H9 (cell line): ENCODE results near the gene ADARB2. TPM values are rescaled to one million over a fixed set of nuclear protein-coding genes. Genes with fewer than 3 reads are reported as not detected.
A peak's percentile ranks its signal among the peaks of the same experiment; 100 is the strongest.

Experiments
- DNase-seq: peaks from one replicate; pipeline ENCODE4 v3.0.0-alpha.2; 2017
- H2AFZ ChIP-seq: one replicate; pipeline ENCODE4 v1.6.1; 2013; ENCODE audit warnings: mild to moderate bottlenecking, low read length, control low read depth, moderate library complexity
- H2AK5ac ChIP-seq: 2 replicates; pipeline ENCODE4 v1.6.1; 2013; ENCODE audit warnings: low read length, control low read depth, mixed read lengths; ENCODE audit not compliant: insufficient read length
- H2BK120ac ChIP-seq: one replicate; pipeline ENCODE4 v1.6.1; 2013; ENCODE audit warnings: low read depth, mild to moderate bottlenecking, low read length, control low read depth, inconsistent platforms; ENCODE audit not compliant: poor library complexity, severe bottlenecking
- H2BK12ac ChIP-seq: 2 replicates; pipeline ENCODE4 v1.6.1; 2013; ENCODE audit warnings: low read length, control low read depth, mixed read lengths, low read depth; ENCODE audit not compliant: insufficient read length
- H2BK15ac ChIP-seq: 2 replicates; pipeline ENCODE4 v1.6.1; 2013; ENCODE audit warnings: low read depth, low read length, control low read depth
- H2BK20ac ChIP-seq: one replicate; pipeline ENCODE4 v1.6.1; 2013; ENCODE audit warnings: low read depth, mild to moderate bottlenecking, low read length, control low read depth, inconsistent platforms; ENCODE audit not compliant: poor library complexity, severe bottlenecking
- H2BK5ac ChIP-seq: 2 replicates; pipeline ENCODE4 v1.6.1; 2013; ENCODE audit warnings: low read length, control low read depth, mixed read lengths; ENCODE audit not compliant: insufficient read length
- H3K14ac ChIP-seq: 2 replicates; pipeline ENCODE4 v1.6.1; 2013; ENCODE audit warnings: low read length, control low read depth; ENCODE audit not compliant: insufficient read depth
- H3K18ac ChIP-seq: 2 replicates; pipeline ENCODE4 v1.6.1; 2013; ENCODE audit warnings: low read depth, mild to moderate bottlenecking, mixed read lengths, low read length, control low read depth; ENCODE audit not compliant: insufficient read length
- H3K23ac ChIP-seq: 2 replicates; pipeline ENCODE4 v1.6.1; 2013; ENCODE audit warnings: low read length, control low read depth, mixed read lengths, low read depth; ENCODE audit not compliant: insufficient read length
- H3K23me2 ChIP-seq: 2 replicates; pipeline ENCODE4 v1.6.1; 2013; ENCODE audit warnings: low read depth, mild to moderate bottlenecking, mixed read lengths, low read length, control low read depth; ENCODE audit not compliant: insufficient read length, poor library complexity, severe bottlenecking
- H3K27ac ChIP-seq: 2 replicates; pipeline ENCODE4 v1.5.1; 2013; ENCODE audit warnings: low read length, control low read depth, mixed read lengths, low read depth; ENCODE audit not compliant: insufficient read length
- H3K27me3 ChIP-seq: 2 replicates; pipeline ENCODE4 v1.6.1; 2013; ENCODE audit warnings: low read length, control low read depth, inconsistent platforms; ENCODE audit not compliant: insufficient read depth
- H3K4ac ChIP-seq: 2 replicates; pipeline ENCODE4 v1.6.1; 2013; ENCODE audit warnings: low read depth, mild to moderate bottlenecking, control low read depth, inconsistent platforms, low read length, moderate library complexity
- H3K4me1 ChIP-seq: 2 replicates; pipeline ENCODE4 v1.6.1; 2013; ENCODE audit warnings: low read length, control low read depth, inconsistent platforms; ENCODE audit not compliant: insufficient read depth
- H3K4me2 ChIP-seq: 2 replicates; pipeline ENCODE4 v1.6.1; 2013; ENCODE audit warnings: low read length, control low read depth, mixed read lengths; ENCODE audit not compliant: insufficient read length, insufficient read depth
- H3K56ac ChIP-seq: 2 replicates; pipeline ENCODE4 v1.6.1; 2013; ENCODE audit warnings: low read depth, mild to moderate bottlenecking, mixed read lengths, low read length, control low read depth; ENCODE audit not compliant: insufficient read length
- H3K79me1 ChIP-seq: 2 replicates; pipeline ENCODE4 v1.6.1; 2013; ENCODE audit warnings: low read depth, mild to moderate bottlenecking, moderate library complexity, low read length, control low read depth, inconsistent platforms; ENCODE audit not compliant: insufficient read depth, poor library complexity, severe bottlenecking
- H3K79me2 ChIP-seq: 2 replicates; pipeline ENCODE4 v1.6.1; 2013; ENCODE audit warnings: low read length, control low read depth, inconsistent platforms; ENCODE audit not compliant: insufficient read depth
- H3K9ac ChIP-seq: 2 replicates; pipeline ENCODE4 v1.6.1; 2013; ENCODE audit warnings: low read length, control low read depth, mixed read lengths; ENCODE audit not compliant: insufficient read length; ENCODE audit errors: extremely low read depth
- H3K9me3 ChIP-seq: one replicate; pipeline ENCODE4 v1.6.1; 2013; ENCODE audit warnings: low read depth, low read length, inconsistent platforms; ENCODE audit not compliant: control insufficient read depth
- H3T11ph ChIP-seq: one replicate; pipeline ENCODE4 v1.6.1; 2013; ENCODE audit warnings: mild to moderate bottlenecking, low read length, control low read depth, inconsistent platforms
- H4K20me1 ChIP-seq: one replicate; pipeline ENCODE4 v1.6.1; 2013; ENCODE audit not compliant: control insufficient read depth, insufficient read length, insufficient read depth
- H4K5ac ChIP-seq: 2 replicates; pipeline ENCODE4 v1.6.1; 2013; ENCODE audit warnings: low read depth, mild to moderate bottlenecking, mixed read lengths, low read length, control low read depth; ENCODE audit not compliant: insufficient read length
- H4K8ac ChIP-seq: replicated peaks from 2 replicates; pipeline ENCODE4 v1.6.1; 2013; ENCODE audit warnings: low read length, control low read depth, mixed read lengths, low read depth; ENCODE audit not compliant: insufficient read length
- H4K91ac ChIP-seq: 2 replicates; pipeline ENCODE4 v1.6.1; 2013; ENCODE audit warnings: low read depth, mild to moderate bottlenecking, moderate library complexity, mixed read lengths, low read length, control low read depth; ENCODE audit not compliant: insufficient read length
- H3K27ac Mint-ChIP-seq, 3 experiments: 2 replicates in 2 of 3; 3 replicates in 1 of 3; pipeline ENCODE4 v1.8.0; 2020 to 2021; ENCODE audit warnings: mixed read lengths in 3 of 3, mild to moderate bottlenecking in 1 of 3, moderate library complexity in 1 of 3
- H3K27me3 Mint-ChIP-seq: 2 replicates; pipeline ENCODE4 v1.8.0; 2021; ENCODE audit warnings: low read depth, mild to moderate bottlenecking, moderate library complexity, mixed read lengths
- H3K36me3 Mint-ChIP-seq, 3 experiments: 2 replicates in 2 of 3; 3 replicates in 1 of 3; pipeline ENCODE4 v1.8.0; 2020 to 2021; ENCODE audit warnings: low read depth in 3 of 3, mixed read lengths in 3 of 3; ENCODE audit not compliant: insufficient read depth in 1 of 3
- H3K4me1 Mint-ChIP-seq, 2 experiments: 2 replicates each; pipeline ENCODE4 v1.8.0; 2020; ENCODE audit warnings: mixed read lengths in 2 of 2
- H3K4me3 Mint-ChIP-seq, 2 experiments: 2 replicates in 1 of 2; 3 replicates in 1 of 2; pipeline ENCODE4 v1.8.0; 2020 to 2021; ENCODE audit warnings: mild to moderate bottlenecking in 2 of 2, mixed read lengths in 2 of 2, moderate library complexity in 1 of 2
- H3K9me3 Mint-ChIP-seq, 2 experiments: 2 replicates in 1 of 2; 3 replicates in 1 of 2; pipeline ENCODE4 v1.8.0; 2020; ENCODE audit warnings: mild to moderate bottlenecking in 2 of 2, mixed read lengths in 2 of 2, moderate library complexity in 1 of 2
- WGBS: extraction: QIAGEN DNeasy Blood & Tissue Kit; methylation state at CpG from one replicate; pipeline ENCODE4 v1.1.7; 2013; ENCODE audit warnings: missing lambda C conversion rate, low lambda C conversion rate, mixed read lengths; ENCODE audit not compliant: insufficient read length; ENCODE audit errors: extremely low coverage; 5-methylcytosine and 5-hydroxymethylcytosine counted together
- total RNA-seq: library from RNA; stranded (reverse); gene quantifications from 2 replicates; pipeline ENCODE4 v1.2.1, GENCODE V29; 2021
- TF ChIP-seq, protein P1 (sequence below): fragments of 200-600 bp; sonication (generic); conservative IDR thresholded peaks from 3 replicates; pipeline ENCODE4 v1.8.0; 2021; ENCODE audit warnings: antibody characterized with exemption, mild to moderate bottlenecking

ADARB2 gene
- total RNA-seq, 1 experiment from 2014 or later, result 0.87 TPM

GRCh38 chr10:1142596-1142995 is 594.7 kb downstream of the ADARB2 start:
- Histone ChIP-seq H3K79me2 (no peaks in the 10 kb centered on the region), H3K9ac (no peak overlapping the region), H3K27ac (no peak overlapping the region), H3K56ac (no peak overlapping the region), H3K14ac (no peak overlapping the region), H3K23ac (no peak overlapping the region), H3K4me2 (no peak overlapping the region), H2BK5ac (no peak overlapping the region), H3K4me1 (no peaks in the 10 kb centered on the region), H3K9me3 (no peaks in the 10 kb centered on the region), H3K4ac (no peak overlapping the region), H3K23me2 (no peaks in the 10 kb centered on the region), H3K27me3 (no peaks in the 10 kb centered on the region), H2BK15ac (no peak overlapping the region), H2BK120ac (no peak overlapping the region), H4K91ac (no peak overlapping the region), H2AK5ac (no peak overlapping the region), H2BK12ac (no peak overlapping the region), H4K20me1 (no peaks in the 10 kb centered on the region), H4K8ac (no peak overlapping the region), H4K5ac (no peak overlapping the region), H3K79me1 (no peaks in the 10 kb centered on the region), H2BK20ac (no peak overlapping the region), H3K18ac (no peak overlapping the region), H2AFZ (no peak overlapping the region), H3T11ph (no peak overlapping the region)
- Mint-ChIP-seq H3K4me1 (peaks cover 4% of the 10 kb centered on the region in 2 experiments; a peak in 1 of 4 replicates), H3K9me3 (peaks cover 11 to 14% of the 10 kb centered on the region in 2 experiments; a peak in 4 of 5 replicates), H3K36me3 (peaks cover 0 to 9% (median 1%) of the 10 kb centered on the region in 3 experiments; a peak in 3 of 7 replicates), H3K4me3 (no peak overlapping the region), H3K27me3 (no peaks in the 10 kb centered on the region; the same call in 1 of the 2 replicates), H3K27ac (no peak overlapping the region; a peak in 1 of 7 replicates)
- DNase-seq, result no peak
- WGBS, result 100% methylated on average over 1 of the region's 3 CpGs
- TF ChIP-seq, protein P1, sequence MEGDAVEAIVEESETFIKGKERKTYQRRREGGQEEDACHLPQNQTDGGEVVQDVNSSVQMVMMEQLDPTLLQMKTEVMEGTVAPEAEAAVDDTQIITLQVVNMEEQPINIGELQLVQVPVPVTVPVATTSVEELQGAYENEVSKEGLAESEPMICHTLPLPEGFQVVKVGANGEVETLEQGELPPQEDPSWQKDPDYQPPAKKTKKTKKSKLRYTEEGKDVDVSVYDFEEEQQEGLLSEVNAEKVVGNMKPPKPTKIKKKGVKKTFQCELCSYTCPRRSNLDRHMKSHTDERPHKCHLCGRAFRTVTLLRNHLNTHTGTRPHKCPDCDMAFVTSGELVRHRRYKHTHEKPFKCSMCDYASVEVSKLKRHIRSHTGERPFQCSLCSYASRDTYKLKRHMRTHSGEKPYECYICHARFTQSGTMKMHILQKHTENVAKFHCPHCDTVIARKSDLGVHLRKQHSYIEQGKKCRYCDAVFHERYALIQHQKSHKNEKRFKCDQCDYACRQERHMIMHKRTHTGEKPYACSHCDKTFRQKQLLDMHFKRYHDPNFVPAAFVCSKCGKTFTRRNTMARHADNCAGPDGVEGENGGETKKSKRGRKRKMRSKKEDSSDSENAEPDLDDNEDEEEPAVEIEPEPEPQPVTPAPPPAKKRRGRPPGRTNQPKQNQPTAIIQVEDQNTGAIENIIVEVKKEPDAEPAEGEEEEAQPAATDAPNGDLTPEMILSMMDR, result peak; percentile 66
